HFF-Myc (cell line): ENCODE data around the gene RASL12.
"Not testable (repeated sequence)": the region's sequence is repeated elsewhere in the genome, so short reads cannot be mapped to it uniquely, and the experiment has no call there.

Source experiments
- DNase-seq: peaks from one replicate; pipeline ENCODE4 v3.0.0-alpha.2; 2011; ENCODE audit warnings: low read depth; ENCODE audit errors: extremely low read depth
- H3K4me3 ChIP-seq: replicated peaks from 2 replicates; pipeline ENCODE4 v1.5.1; 2011; ENCODE audit warnings: low read depth, mild to moderate bottlenecking, control low read depth, low read length
- TF ChIP-seq, protein P1 (sequence below): IDR thresholded peaks from 2 replicates; pipeline ENCODE4 v1.5.1; 2012; ENCODE audit warnings: mild to moderate bottlenecking, low read depth, low read length, control low read depth; ENCODE audit errors: missing control alignments

Gene RASL12

DNA sequence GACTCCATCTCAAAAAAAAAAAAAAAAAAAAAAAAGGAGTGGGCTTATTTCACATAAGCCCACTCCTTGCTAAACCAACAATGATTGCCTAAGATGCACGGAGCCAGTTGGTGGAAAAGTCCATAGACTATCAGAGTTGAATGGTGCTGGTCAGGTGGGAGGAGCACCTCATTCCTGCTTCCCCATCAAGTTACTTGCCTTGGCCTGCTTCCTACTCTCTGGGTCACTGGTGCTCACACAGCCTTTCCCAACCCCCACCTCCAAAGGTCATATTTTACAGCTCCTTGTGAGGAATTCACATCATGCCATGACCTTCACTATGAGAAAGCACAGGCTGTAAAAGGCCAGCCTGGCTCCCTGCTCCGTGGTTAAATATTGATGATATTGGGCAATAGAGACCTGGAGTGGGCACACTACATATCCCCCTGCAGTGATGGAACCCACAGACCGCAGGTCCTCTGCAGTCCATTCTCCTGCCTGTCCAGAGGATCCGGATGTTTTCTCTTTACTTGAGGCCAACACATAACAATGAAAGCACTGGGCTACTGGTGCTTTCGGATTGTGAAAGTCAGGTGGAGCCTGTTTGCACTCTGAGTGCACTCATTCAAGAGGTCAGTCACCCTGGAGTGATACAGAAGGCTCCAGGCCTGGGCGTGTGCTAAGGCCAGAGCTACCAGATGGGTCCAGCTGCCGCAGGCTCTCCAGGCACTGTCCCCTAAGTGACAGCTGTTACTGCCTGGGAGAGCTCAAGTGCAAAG is 22.9 kb downstream of the RASL12 start, which contains the start of gene SLC51B:
SLC51B (plus strand) TSS at position 664 of the 758 bp plus-strand sequence. CDS start 4,618 bp downstream, outside the sequence.
- TF ChIP-seq, protein P1, sequence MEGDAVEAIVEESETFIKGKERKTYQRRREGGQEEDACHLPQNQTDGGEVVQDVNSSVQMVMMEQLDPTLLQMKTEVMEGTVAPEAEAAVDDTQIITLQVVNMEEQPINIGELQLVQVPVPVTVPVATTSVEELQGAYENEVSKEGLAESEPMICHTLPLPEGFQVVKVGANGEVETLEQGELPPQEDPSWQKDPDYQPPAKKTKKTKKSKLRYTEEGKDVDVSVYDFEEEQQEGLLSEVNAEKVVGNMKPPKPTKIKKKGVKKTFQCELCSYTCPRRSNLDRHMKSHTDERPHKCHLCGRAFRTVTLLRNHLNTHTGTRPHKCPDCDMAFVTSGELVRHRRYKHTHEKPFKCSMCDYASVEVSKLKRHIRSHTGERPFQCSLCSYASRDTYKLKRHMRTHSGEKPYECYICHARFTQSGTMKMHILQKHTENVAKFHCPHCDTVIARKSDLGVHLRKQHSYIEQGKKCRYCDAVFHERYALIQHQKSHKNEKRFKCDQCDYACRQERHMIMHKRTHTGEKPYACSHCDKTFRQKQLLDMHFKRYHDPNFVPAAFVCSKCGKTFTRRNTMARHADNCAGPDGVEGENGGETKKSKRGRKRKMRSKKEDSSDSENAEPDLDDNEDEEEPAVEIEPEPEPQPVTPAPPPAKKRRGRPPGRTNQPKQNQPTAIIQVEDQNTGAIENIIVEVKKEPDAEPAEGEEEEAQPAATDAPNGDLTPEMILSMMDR, result no peak
- no peak within 1 kb of the TSS for H3K4me3 ChIP-seq
- DNase-seq, result no peak

DNA sequence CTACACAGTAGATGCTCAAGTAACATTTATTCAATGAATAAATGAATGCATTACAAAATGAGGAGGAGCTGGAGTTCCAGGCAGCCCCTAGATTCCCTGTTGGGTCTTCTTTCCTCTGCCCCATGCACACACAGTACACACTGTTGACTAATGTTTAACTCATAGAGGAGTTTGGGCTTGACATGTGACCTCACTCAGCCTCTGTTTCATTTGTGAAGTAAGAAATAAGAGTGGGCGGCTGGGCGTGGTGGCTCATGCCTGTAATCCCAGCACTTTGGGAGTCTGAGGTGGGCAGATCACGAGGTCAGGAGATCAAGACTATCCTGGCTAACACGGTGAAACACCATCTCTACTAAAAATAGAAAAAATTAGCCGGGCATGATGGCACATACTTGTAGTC is 23.6 kb downstream of the RASL12 start:
- H3K4me3 ChIP-seq, DNase-seq: not testable (repeated sequence)

DNA sequence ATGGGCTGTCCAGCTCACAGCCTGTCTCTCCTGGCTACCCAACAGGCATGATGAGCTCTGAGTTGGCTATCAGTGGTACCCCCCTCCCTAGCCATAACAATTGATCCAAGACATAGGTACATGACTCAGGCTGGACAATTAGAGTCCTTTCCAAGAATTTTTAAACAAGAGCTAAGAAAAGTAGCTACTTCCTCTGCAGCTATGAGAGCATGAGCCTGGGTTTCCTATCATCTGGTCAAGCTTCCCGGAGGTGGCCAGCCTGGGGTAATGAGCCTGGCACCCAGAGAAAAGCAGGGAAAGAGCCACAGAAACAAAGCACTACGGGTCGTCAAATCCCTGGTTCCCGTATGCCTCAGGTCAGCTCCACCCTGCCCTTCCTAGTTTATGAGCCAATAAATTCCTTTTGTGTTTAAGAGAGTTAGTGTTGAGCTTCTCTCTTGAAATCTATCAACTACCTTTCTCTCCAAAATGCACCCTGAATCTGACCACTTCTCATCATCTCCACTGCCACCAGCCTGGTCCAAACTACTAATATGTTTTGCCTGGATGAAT is 24.9 kb downstream of the RASL12 start:
- H3K4me3 ChIP-seq, result no peak overlapping the region
- TF ChIP-seq, protein P1, result no peak
- DNase-seq, result no peak

DNA sequence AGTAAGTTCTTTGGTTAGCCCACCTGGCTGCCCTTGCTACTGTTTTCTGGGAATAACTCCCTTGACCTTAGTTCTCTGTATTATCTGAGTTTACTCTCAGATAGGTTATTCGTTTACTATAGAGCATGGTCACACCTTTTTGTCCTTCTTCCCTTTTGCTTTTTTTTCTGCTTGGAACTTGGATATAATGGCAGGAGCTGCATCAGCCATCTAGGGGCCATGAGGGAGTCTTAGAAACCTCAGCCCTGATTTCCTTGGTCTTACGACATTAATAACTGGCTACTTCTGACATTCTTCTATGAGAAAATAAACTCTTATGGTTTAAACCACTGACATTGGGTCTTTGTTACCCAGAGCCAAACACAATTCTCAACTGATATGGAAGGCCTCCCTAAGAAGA is 26.0 kb downstream of the RASL12 start:
- H3K4me3 ChIP-seq, result no peak overlapping the region
- no peak for DNase-seq
- TF ChIP-seq, protein P1, result no peak

DNA sequence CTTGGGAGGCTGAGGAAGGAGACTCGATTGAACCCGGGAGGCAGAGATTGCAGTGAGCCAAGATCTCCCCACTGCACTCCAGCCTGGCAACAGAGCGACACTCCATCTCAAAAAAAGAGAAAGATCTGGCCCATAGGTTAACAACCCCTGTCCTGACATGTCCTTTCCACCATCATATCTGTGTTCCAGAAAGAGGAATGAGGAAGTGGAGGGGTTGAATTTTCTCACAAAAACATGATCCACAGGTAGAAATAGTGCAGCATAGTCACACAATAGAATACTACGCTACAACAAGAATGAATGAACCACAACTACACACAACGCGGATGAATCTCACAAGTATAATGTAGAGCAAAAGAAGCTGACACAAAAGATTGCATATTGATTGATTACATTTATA is 27.3 kb downstream of the RASL12 start:
- TF ChIP-seq, protein P1, result no peak
- DNase-seq, result no peak
- H3K4me3 ChIP-seq, result no peak overlapping the region

DNA sequence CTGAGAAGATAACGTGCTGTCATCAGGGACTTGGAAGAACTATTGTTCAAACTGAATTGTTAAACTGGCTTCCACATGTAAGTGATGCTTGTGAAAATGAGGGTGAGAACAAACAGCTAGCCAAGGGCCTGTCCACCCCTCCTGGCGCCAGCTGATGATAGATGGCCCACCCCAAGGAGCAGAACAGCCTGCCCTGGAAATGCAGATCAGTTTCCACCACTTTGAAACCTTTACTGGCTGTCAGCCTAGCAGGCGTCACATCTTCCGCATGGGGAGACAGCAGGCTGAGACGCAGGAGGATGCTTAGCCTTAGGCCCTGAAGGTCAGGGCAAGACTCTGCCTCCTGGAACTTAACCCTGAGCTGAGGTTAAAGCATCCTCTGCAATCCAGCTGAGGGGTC is 29.0 kb downstream of the RASL12 start:
- DNase-seq, result no peak
- TF ChIP-seq, protein P1, result no peak
- H3K4me3 ChIP-seq, result no peak overlapping the region

DNA sequence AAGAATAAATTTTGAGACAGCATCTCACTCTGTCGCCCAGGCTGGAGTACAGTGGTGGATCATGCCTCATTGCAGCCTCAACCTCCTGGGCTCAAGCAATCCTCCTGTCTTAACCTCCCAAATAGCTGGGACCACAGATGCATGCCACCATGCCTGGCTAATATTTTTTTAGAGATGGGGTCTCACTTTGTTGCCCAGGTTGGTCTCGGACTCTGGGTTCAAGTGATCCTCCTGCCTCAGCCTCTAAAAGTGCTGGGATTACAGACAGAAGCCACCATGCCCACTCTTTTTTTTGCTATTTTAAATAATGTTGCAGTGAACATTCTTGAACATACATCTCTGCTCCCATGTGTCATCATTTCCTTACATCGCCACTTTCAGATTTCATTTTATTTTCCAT is 29.4 kb downstream of the RASL12 start:
- DNase-seq, result no peak
- H3K4me3 ChIP-seq, result no peak overlapping the region
- TF ChIP-seq, protein P1, result no peak
